GM19035 (cell line): ENCODE data around the gene PTPRA.

Experiments
- ATAC-seq: cut with Tn5 transposase; IDR thresholded peaks from one replicate; pipeline ENCODE4 v1.9.1; 2021; ENCODE audit not compliant: unreplicated experiment

PTPRA gene

GRCh38 chr20:2847802-2848201 lies 25.5 kb upstream of the PTPRA start:
- ATAC-seq: no peak

- ATAC-seq: no peak
These were observed 23.8 kb upstream of the PTPRA start for GRCh38 chr20:2849529-2849928.

GRCh38 chr20:2851086-2851485 lies 22.2 kb upstream of the PTPRA start:
- no peak for ATAC-seq

GRCh38 chr20:2858591-2858990 lies 14.7 kb upstream of the PTPRA start:
- no peak for ATAC-seq

- ATAC-seq: no peak
These were observed 13.8 kb upstream of the PTPRA start for GRCh38 chr20:2859330-2860121.

GRCh38 chr20:2864626-2865025 lies 8.7 kb upstream of the PTPRA start:
- ATAC-seq: no peak

- no peak for ATAC-seq
These were observed 8.2 kb upstream of the PTPRA start for GRCh38 chr20:2865101-2865500.

GRCh38 chr20:2865630-2866029 lies 7.7 kb upstream of the PTPRA start:
- ATAC-seq: no peak

GRCh38 chr20:2866236-2866635 lies 7.0 kb upstream of the PTPRA start:
- no peak for ATAC-seq

GRCh38 chr20:2867081-2867864 lies 6.0 kb upstream of the PTPRA start:
- ATAC-seq: no peak

GRCh38 chr20:2869381-2869780 lies 3.9 kb upstream of the PTPRA start:
- no peak for ATAC-seq

- no peak for ATAC-seq
These were observed 2.2 kb upstream of the PTPRA start for GRCh38 chr20:2871111-2871465.

GRCh38 chr20:2871661-2872458 lies 1.4 kb upstream of the PTPRA start:
- no peak for ATAC-seq

GRCh38 chr20:2872459-2873009 lies 747 bp upstream of the PTPRA start:
- peak; percentile 30 for ATAC-seq

- no peak for ATAC-seq
These were observed 413 bp downstream of the PTPRA start for GRCh38 chr20:2873747-2874041.

GRCh38 chr20:2874456-2874855 lies 1.2 kb downstream of the PTPRA start:
- ATAC-seq: no peak

GRCh38 chr20:2875690-2876203 lies 2.5 kb downstream of the PTPRA start:
- ATAC-seq: no peak

GRCh38 chr20:2878515-2878914 lies 5.2 kb downstream of the PTPRA start:
- no peak for ATAC-seq

- no peak for ATAC-seq
These were observed 5.9 kb downstream of the PTPRA start for GRCh38 chr20:2879146-2879545.

- no peak for ATAC-seq
These were observed 7.4 kb downstream of the PTPRA start for GRCh38 chr20:2880650-2881049.
